Gastroesophageal sphincter (tissue), 3 donors: ENCODE results near the gene ZC3H6.

Experiments
- CTCF ChIP-seq, 4 experiments: fragments of 200-600 bp in 2 of 4; fragments of 450-650 bp in 2 of 4; sonication (generic) in 1 of 4; IDR thresholded peaks; one replicate each; pipeline ENCODE4 v1.5.1; 2017 to 2019; ENCODE audit warnings: antibody characterized with exemption in 4 of 4, mild to moderate bottlenecking in 2 of 4, moderate library complexity in 2 of 4
- EP300 ChIP-seq: sonication (generic); formaldehyde crosslinking; IDR thresholded peaks from one replicate; pipeline ENCODE4 v1.6.1; 2017; ENCODE audit warnings: antibody characterized with exemption, mild to moderate bottlenecking

- TF ChIP-seq EP300 (no peak), CTCF (IDR thresholded peaks at IDR 0.05) (no peak)
Observed at GRCh38 chr2:112295407-112296078, 20.1 kb downstream of the ZC3H6 start.
